ENCODE results near the gene CTNNA2. TPM values are rescaled to one million over a fixed set of nuclear protein-coding genes. Genes with fewer than 3 reads are reported as not detected.
"Not testable (repeated sequence)": the region's sequence is repeated elsewhere in the genome, so short reads cannot be mapped to it uniquely, and the experiment has no call there.

The CTNNA2 gene
- total RNA-seq, 1 donor from 2014 or later: not detected

DNA sequence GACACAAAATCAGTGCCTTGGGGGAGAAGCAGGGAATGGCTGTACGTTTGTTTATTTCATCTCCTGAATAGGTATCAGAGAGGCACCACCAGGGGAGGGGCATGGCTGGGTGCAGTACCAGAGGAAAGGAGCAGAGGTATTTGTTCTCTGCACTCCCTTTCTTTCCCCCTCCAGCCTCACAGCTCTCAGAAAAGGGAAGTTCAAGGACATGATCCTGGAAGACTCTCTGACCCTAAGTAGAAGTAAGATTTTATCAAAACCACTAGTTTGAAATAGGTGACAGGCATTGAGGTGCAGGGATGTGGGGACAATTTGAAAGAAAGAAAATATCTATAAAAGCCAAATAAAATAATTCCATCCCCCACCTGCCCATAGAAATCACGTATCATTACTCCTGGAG lies 655.2 kb downstream of the CTNNA2 start:
- H3K4me1 Mint-ChIP-seq: no peaks in the 10 kb centered on the region
- H3K27me3 Mint-ChIP-seq: no peaks in the 10 kb centered on the region
- DNase-seq: no peak
- intact Hi-C loops (cut with micrococcal nuclease): no loop called here
- H3K4me3 Mint-ChIP-seq: no peak overlapping the region
- H3K9me3 Mint-ChIP-seq: no peaks in the 10 kb centered on the region
- no peak overlapping the region for H3K27ac Mint-ChIP-seq
- no peaks in the 10 kb centered on the region for H3K36me3 Mint-ChIP-seq (ENCODE audit: low read depth)

DNA sequence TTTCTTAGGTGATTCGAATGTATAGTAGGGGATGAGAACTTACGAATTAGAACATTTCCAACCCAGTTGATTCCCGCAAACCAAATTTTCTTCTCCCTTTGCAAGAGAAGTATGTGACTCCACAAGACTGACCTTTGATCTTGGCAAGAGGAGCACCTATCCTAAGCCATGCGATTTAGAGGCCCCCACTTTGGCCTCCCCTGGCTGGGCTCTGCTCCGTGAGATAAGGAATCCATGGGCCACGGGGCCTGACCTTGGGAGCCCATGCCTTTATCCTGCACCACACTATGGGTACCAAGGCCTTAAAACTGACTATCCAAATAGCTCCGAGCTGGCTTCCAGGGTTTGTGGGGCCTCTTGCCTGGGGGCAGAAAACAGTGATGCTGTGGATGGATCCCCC lies 656.0 kb downstream of the CTNNA2 start:
- Mint-ChIP-seq H3K9me3 (peaks cover 3% of the 10 kb centered on the region), H3K27me3 (no peaks in the 10 kb centered on the region), H3K4me1 (no peaks in the 10 kb centered on the region), H3K27ac (no peak overlapping the region), H3K4me3 (no peak overlapping the region), H3K36me3 (ENCODE audit: low read depth) (no peaks in the 10 kb centered on the region)
- DNase-seq: no peak
- intact Hi-C loops (cut with micrococcal nuclease): no loop called here

DNA sequence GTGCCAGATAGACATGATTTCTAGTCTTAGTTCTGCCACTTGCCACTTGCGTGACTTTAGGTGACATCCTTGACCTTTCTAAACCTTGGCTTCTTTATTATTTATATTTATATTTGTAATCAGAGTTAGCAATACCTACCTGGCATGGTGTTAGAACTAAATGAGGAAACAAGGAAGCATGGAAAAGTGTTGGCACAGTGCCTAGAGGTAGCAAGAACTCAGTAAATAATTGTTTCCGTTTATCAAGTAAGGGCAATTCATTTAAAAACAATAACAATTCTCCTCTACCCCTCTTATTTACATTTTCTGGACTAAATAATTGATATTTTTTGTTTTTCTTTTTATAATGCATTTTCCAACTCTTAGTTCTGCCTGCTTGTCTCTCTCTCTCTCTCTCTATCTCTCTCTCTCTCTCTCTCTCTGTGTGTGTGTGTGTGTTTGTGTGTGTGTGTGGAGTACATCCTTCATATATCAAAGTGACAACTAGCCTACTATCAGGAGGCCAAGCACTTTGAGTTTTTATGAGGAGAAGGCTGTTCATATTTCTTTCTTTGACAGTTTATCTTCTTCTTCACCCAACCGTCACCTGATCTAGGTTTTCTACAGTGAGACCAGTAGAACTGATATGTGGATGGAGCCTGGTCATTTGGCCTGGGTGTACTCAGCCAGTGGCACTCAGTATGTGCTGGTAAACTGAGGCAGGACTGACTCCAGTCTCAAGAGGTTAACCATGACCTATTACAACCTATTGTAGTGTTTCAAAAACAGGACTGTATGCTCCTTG lies 657.2 kb downstream of the CTNNA2 start:
- no peaks in the 10 kb centered on the region for H3K27me3 Mint-ChIP-seq
- intact Hi-C loops (cut with micrococcal nuclease): no loop called here
- H3K9me3 Mint-ChIP-seq: peaks cover 3% of the 10 kb centered on the region
- H3K4me1 Mint-ChIP-seq: no peaks in the 10 kb centered on the region
- H3K36me3 Mint-ChIP-seq (ENCODE audit: low read depth): no peaks in the 10 kb centered on the region
- DNase-seq: no peak
- no peak overlapping the region for H3K27ac Mint-ChIP-seq
- no peak overlapping the region for H3K4me3 Mint-ChIP-seq

DNA sequence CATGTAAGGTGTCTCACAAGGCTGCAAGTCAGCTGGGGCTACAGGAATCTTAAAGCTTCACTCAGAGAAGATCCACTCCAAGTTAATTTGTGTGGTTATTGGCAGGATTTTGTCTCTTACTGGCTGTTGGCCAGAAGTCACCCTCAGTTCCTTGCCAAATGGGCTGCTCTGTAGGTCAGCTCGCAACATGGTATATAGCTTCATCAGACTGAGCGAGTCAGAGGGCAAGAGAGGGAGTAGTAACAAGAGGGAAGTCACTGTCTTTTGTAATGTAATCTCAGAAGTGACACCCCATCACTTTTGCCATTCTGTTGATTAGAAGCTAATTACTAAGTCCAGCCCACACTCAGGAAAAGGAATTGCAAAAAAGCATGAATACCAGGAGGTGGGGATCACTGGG lies 672.2 kb downstream of the CTNNA2 start:
- Mint-ChIP-seq H3K36me3 (ENCODE audit: low read depth) (no peaks in the 10 kb centered on the region), H3K27me3 (no peaks in the 10 kb centered on the region), H3K4me3 (no peak overlapping the region), H3K4me1 (no peaks in the 10 kb centered on the region), H3K27ac (no peak overlapping the region), H3K9me3 (peaks cover 8% of the 10 kb centered on the region)
- DNase-seq: no peak
- intact Hi-C loops (cut with micrococcal nuclease): no loop called here

DNA sequence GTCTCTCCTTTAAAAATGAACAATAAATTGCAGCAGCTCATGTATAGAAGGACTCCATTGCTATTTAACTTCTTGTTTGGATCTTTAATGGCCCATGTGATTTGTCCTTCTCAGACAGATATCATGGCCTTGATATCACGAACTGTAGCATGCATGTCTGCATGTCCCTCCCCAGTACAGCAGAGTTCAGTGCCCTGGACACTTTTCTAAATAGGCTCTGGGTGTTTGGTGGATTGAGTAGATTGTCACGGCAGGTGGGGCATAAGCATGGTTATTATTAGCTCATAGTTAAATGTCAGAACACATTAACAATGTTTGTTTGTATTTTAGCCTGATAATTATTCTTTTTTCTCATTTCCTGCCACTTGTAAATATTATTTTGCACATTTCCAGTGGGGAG lies 673.4 kb downstream of the CTNNA2 start:
- H3K4me3 Mint-ChIP-seq: no peak overlapping the region
- intact Hi-C loops (cut with micrococcal nuclease): no loop called here
- no peaks in the 10 kb centered on the region for H3K36me3 Mint-ChIP-seq (ENCODE audit: low read depth)
- no peaks in the 10 kb centered on the region for H3K9me3 Mint-ChIP-seq
- no peak overlapping the region for H3K27ac Mint-ChIP-seq
- H3K27me3 Mint-ChIP-seq: no peaks in the 10 kb centered on the region
- no peak for DNase-seq
- no peaks in the 10 kb centered on the region for H3K4me1 Mint-ChIP-seq

DNA sequence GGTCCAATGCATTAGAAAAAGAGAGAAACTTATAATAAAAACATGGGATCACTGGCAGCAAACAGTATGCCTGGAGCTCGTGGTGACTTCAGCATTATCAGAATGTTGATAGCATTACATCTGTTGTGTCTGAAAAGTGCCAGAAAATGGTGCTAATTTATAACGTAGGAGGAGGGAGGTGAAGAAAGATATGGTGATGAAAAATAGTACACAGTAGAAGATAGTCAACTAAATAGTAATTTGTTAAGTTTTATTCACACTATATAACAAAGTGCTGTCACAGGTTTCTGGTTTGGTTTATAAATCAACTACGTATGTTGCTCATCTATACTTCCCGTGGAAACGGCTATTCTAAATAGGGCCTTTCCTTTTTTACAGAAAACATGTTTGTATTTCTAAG lies 674.3 kb downstream of the CTNNA2 start:
- H3K9me3 Mint-ChIP-seq: no peaks in the 10 kb centered on the region
- H3K27ac Mint-ChIP-seq: no peak overlapping the region
- H3K4me1 Mint-ChIP-seq: no peaks in the 10 kb centered on the region
- DNase-seq: no peak
- intact Hi-C loops (cut with micrococcal nuclease): no loop called here
- H3K4me3 Mint-ChIP-seq: no peak overlapping the region
- H3K36me3 Mint-ChIP-seq (ENCODE audit: low read depth): no peaks in the 10 kb centered on the region
- no peaks in the 10 kb centered on the region for H3K27me3 Mint-ChIP-seq

DNA sequence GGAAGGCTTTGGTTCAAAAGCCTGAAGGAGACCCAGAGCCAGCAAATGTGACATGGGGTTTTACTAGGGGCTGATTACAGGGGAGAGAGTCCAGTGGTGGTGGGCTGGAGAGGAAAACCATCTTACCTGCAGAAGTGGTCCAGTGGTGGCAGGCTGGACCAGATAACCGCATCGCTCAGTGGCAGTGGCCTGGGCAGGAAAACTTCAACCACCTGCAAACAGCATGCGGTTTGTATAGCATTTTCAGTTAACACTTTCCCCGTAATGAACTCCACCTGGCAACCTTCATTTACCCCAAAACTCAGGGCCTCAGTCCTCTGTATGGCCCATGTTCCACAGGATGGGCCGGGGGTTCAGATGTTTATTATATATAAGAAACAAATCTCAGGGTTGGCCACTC lies 677.3 kb downstream of the CTNNA2 start:
- no peak for DNase-seq
- Mint-ChIP-seq H3K36me3 (ENCODE audit: low read depth) (no peaks in the 10 kb centered on the region), H3K27ac (no peak overlapping the region), H3K4me1 (no peaks in the 10 kb centered on the region), H3K9me3 (no peaks in the 10 kb centered on the region), H3K27me3 (no peaks in the 10 kb centered on the region), H3K4me3 (no peak overlapping the region)
- intact Hi-C loops (cut with micrococcal nuclease): no loop called here

DNA sequence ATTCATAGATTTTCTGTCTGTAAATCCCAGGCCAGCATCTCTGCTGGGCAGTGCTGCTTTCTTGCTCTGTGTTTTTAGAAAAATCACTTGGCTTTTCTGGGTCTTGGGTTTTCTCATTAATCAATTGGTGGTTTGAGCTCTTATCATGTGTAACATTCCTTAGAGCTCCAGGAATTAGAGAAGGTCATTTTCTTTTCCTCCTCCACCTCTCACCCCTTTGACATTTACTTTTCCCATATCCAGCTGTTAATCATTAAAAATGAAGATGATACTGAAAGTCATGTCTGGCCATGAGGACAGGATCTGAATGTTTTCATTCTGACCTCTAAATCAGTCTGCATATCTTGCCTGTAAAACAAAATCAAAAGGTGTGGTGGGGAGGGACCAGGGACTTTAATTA lies 680.7 kb downstream of the CTNNA2 start:
- no peaks in the 10 kb centered on the region for H3K27me3 Mint-ChIP-seq
- H3K27ac Mint-ChIP-seq: no peak overlapping the region
- no peaks in the 10 kb centered on the region for H3K4me1 Mint-ChIP-seq
- DNase-seq: no peak
- no peaks in the 10 kb centered on the region for H3K9me3 Mint-ChIP-seq
- H3K36me3 Mint-ChIP-seq (ENCODE audit: low read depth): no peaks in the 10 kb centered on the region
- no peak overlapping the region for H3K4me3 Mint-ChIP-seq
- intact Hi-C loops (cut with micrococcal nuclease): no loop called here

DNA sequence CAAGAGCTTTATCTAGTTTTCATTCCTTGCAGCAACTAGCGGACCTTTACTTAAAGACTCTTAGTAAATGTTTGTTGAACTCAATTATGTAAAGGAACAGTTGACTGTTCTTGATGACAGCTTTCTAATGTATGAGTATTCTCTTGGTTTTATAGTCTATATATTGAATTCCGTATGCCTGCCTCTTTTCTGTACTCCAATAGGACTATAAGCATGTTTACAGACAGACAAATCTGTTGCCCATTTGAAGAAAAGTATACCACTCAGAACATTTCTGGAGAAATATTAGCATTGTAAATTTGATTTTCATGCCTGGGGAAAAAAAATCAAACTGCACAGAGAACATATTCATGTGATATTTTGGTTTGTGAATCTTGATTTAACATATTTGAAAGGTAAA lies 682.2 kb downstream of the CTNNA2 start:
- no peak overlapping the region for H3K27ac Mint-ChIP-seq
- no peaks in the 10 kb centered on the region for H3K9me3 Mint-ChIP-seq
- no peaks in the 10 kb centered on the region for H3K36me3 Mint-ChIP-seq (ENCODE audit: low read depth)
- intact Hi-C loops (cut with micrococcal nuclease): no loop called here
- no peaks in the 10 kb centered on the region for H3K4me1 Mint-ChIP-seq
- no peak for DNase-seq
- no peaks in the 10 kb centered on the region for H3K27me3 Mint-ChIP-seq
- no peak overlapping the region for H3K4me3 Mint-ChIP-seq

DNA sequence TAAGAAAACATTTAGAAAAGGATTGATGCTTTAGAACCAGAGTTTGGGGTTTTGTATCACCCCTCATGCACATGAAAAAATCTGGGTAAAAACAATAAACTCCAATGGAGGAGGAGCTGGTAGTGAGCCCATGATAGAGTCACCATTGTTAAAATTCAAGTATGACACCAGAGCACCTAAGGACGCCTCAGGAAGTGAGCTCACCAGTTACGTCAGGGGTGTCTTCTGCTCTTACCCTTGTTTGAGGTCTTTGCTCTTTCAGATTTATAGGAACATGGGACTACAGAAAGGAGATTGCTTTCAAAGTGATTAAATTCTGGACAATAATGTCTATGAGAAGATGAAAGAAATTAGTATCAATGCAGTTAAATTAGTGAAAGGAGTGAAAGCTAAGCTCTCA lies 685.2 kb downstream of the CTNNA2 start:
- no peak overlapping the region for H3K4me3 Mint-ChIP-seq
- no peak for DNase-seq
- H3K36me3 Mint-ChIP-seq (ENCODE audit: low read depth): no peaks in the 10 kb centered on the region
- intact Hi-C loops (cut with micrococcal nuclease): no loop called here
- no peaks in the 10 kb centered on the region for H3K27me3 Mint-ChIP-seq
- peaks cover 5% of the 10 kb centered on the region for H3K9me3 Mint-ChIP-seq
- no peaks in the 10 kb centered on the region for H3K4me1 Mint-ChIP-seq
- H3K27ac Mint-ChIP-seq: no peak overlapping the region

DNA sequence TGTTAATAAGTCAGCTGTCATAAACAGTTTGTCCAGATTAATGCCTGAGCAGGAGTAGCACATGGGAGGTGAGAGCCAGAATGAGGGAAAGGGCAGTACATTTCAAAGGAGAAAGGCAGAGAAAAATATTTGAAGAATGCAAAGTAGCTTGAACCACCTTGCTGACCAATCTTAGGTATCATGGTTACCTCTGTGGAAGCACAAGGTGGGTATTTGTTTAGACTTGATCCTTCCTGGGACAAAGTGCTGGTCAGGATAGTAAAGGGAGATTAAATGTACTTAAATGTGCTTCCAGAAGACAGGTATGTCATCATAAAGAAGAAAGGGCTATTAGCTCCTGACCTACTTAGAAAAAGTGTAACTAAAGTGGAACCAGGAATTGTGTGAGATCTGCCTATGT lies 686.7 kb downstream of the CTNNA2 start:
- no peak for DNase-seq
- H3K4me3 Mint-ChIP-seq: no peak overlapping the region
- H3K4me1 Mint-ChIP-seq: no peaks in the 10 kb centered on the region
- no peaks in the 10 kb centered on the region for H3K27me3 Mint-ChIP-seq
- H3K9me3 Mint-ChIP-seq: peaks cover 5% of the 10 kb centered on the region
- no peak overlapping the region for H3K27ac Mint-ChIP-seq
- intact Hi-C loops (cut with micrococcal nuclease): no loop called here
- no peaks in the 10 kb centered on the region for H3K36me3 Mint-ChIP-seq (ENCODE audit: low read depth)

DNA sequence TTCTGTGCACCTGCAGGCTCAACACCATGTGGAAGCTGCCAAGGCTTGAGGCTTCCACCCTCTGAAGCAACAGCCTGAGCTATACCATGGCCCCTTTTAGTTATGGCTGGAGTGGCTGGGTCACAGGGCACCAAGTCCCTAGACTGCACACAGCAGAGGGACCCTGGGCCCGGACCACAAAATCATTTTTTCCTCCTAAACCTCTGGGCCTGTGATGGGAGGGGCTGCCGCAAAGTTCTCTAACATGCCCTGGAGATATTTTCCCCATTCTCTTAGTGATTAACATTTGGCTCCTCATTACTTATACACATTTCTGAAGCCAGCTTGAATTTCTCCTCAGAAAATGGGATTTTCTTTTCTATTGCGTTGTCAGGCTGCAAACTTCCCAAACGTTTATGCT lies 691.1 kb downstream of the CTNNA2 start:
- intact Hi-C loops (cut with micrococcal nuclease): not testable (repeated sequence)

DNA sequence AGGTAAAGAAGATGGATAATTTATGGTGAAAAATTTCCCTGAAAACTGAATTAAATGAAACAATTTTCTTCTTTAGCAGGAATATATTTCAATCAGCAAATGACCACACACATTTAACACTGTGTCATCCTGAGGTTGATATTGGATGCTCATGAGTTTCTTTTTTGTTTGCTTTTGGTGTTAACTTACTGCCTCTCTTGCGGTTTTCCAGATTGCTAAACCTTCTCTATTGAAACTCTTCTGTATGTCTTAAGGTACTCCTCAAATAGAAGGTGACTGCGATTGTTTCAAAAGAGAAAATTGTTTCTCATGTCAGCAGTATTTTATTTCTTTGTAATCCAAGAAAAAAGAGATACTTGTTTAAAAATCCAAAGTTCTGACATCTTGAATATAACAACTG lies 692.6 kb downstream of the CTNNA2 start:
- no peaks in the 10 kb centered on the region for H3K27me3 Mint-ChIP-seq
- H3K9me3 Mint-ChIP-seq: peaks cover 9% of the 10 kb centered on the region
- no peaks in the 10 kb centered on the region for H3K36me3 Mint-ChIP-seq (ENCODE audit: low read depth)
- H3K27ac Mint-ChIP-seq: no peak overlapping the region
- H3K4me3 Mint-ChIP-seq: no peak overlapping the region
- intact Hi-C loops (cut with micrococcal nuclease): no loop called here
- DNase-seq: no peak
- no peaks in the 10 kb centered on the region for H3K4me1 Mint-ChIP-seq

More for the DNA sequence above, 691.1 kb downstream of the CTNNA2 start:
- H3K27me3 Mint-ChIP-seq; H3K9me3 Mint-ChIP-seq; H3K4me3 Mint-ChIP-seq; H3K4me1 Mint-ChIP-seq; DNase-seq; H3K27ac Mint-ChIP-seq; H3K36me3 Mint-ChIP-seq (ENCODE audit: low read depth): not testable (repeated sequence)

DNA sequence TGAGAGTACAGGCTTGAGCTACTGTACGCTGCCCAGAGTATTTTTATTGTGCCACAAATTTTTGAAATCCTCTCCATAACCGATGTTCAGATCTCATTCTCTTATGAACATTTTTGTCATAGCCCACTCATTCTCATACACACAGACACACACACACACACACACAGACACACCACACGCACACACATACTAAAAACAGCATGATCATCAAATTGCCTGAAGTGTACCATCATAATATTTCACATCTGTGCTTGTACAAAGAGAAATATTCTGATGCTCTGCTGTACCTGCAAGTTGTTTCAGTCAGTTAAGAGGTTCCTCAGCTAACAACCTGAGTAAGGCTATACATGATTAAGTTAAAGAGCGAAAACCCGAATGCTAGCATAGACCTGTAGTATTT lies 696.6 kb downstream of the CTNNA2 start:
- Mint-ChIP-seq H3K4me1 (no peaks in the 10 kb centered on the region), H3K27me3 (no peaks in the 10 kb centered on the region), H3K4me3 (no peak overlapping the region)

DNA sequence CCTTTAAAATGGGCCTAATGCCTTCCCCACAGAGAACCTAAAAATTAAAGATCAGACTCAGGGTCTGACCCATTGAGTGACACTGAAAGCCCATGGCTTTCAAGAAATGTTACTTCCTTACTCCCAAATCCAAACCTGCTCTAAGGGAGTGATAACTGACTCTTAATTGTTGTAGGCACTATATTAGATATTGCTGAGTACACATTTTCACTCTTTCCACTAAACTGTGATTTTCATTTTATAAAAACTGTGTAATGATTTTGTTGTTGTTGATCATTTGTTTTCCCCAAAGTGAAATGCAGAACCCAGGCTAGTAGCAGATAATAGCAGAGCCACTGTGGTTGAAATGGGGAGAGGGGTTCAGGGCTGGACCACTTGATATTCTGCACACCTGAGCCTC lies 704.6 kb downstream of the CTNNA2 start:
- DNase-seq: no peak
- peaks cover 6% of the 10 kb centered on the region for H3K9me3 Mint-ChIP-seq
- intact Hi-C loops (cut with micrococcal nuclease): no loop called here
- no peaks in the 10 kb centered on the region for H3K36me3 Mint-ChIP-seq (ENCODE audit: low read depth)
- no peak overlapping the region for H3K27ac Mint-ChIP-seq
- H3K4me3 Mint-ChIP-seq: no peak overlapping the region
- no peaks in the 10 kb centered on the region for H3K4me1 Mint-ChIP-seq
- no peaks in the 10 kb centered on the region for H3K27me3 Mint-ChIP-seq

More for the DNA sequence above, 696.6 kb downstream of the CTNNA2 start:
- no peak for DNase-seq
- intact Hi-C loops (cut with micrococcal nuclease): no loop called here
- Mint-ChIP-seq H3K36me3 (ENCODE audit: low read depth) (no peaks in the 10 kb centered on the region), H3K9me3 (peaks cover 4% of the 10 kb centered on the region), H3K27ac (no peak overlapping the region)

All from activated CD4-positive, alpha-beta T cell treated with anti-CD3 and anti-CD28 coated beads, Interleukin-2, amount 10 ng/mL, durations not matched to agents 24 days and 14 days (primary cell).